Sigmoid colon (tissue), 4 donors: ENCODE results near the gene GREB1L.
A peak's percentile ranks its signal among the peaks of the same experiment; 100 is the strongest.

Source experiments
- EP300 ChIP-seq, 4 donors: sonication (generic); formaldehyde crosslinking; IDR thresholded peaks; one replicate each; pipeline ENCODE4 v1.6.1; 2017; ENCODE audit warnings: antibody characterized with exemption in 4 of 4
- POLR2A ChIP-seq, 2 donors: fragments of 450-650 bp; IDR thresholded peaks; one replicate each; pipeline ENCODE4 v1.6.1; 2016; ENCODE audit warnings: antibody characterized with exemption in 2 of 2, mild to moderate bottlenecking in 2 of 2, moderate library complexity in 2 of 2
- POLR2AphosphoS5 ChIP-seq, 4 donors: sonication (generic); formaldehyde crosslinking; IDR thresholded peaks; one replicate each; pipeline ENCODE4 v1.6.1; 2017; ENCODE audit warnings: antibody characterized with exemption in 4 of 4
- TF ChIP-seq, protein P1 (sequence below), 4 experiments: fragments of 450-650 bp in 3 of 4; fragments of 200-600 bp in 1 of 4; IDR thresholded peaks; one replicate each; pipeline ENCODE4 v1.5.1; 2016 to 2019; ENCODE audit warnings: antibody characterized with exemption in 4 of 4, mild to moderate bottlenecking in 3 of 4, moderate library complexity in 2 of 4

DNA sequence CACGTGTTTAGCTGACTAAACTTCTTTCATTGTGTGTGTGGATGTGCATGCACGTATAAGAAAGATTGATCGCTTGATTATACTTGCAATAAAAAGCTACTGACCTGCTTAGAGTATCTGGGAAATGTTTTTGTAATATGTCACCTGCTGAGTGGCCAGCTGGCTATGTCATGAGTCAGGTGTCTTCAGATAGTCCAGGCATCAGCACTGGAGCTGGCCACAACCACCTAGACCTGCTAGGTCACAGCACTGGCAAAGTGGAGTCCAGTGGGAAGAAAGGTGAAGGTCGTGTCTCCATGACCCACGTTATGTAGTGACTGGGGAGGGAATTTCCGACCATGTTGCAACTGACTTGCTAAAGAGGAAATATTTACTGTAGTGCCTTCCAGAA is 211.5 kb downstream of the GREB1L start:
- TF ChIP-seq, protein P1, sequence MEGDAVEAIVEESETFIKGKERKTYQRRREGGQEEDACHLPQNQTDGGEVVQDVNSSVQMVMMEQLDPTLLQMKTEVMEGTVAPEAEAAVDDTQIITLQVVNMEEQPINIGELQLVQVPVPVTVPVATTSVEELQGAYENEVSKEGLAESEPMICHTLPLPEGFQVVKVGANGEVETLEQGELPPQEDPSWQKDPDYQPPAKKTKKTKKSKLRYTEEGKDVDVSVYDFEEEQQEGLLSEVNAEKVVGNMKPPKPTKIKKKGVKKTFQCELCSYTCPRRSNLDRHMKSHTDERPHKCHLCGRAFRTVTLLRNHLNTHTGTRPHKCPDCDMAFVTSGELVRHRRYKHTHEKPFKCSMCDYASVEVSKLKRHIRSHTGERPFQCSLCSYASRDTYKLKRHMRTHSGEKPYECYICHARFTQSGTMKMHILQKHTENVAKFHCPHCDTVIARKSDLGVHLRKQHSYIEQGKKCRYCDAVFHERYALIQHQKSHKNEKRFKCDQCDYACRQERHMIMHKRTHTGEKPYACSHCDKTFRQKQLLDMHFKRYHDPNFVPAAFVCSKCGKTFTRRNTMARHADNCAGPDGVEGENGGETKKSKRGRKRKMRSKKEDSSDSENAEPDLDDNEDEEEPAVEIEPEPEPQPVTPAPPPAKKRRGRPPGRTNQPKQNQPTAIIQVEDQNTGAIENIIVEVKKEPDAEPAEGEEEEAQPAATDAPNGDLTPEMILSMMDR (IDR thresholded peaks at IDR 0.05) = no peak
- no peak for TF ChIP-seq POLR2A (IDR thresholded peaks at IDR 0.05)
- TF ChIP-seq EP300 (IDR thresholded peaks at IDR 0.05) = peak in 3 of 4 donors; percentile 53 to 90 (median 81)
- peak; percentile 78 to 94 (median 92) for TF ChIP-seq POLR2AphosphoS5 (IDR thresholded peaks at IDR 0.05)
